Measurements from ENCODE around the gene ANKRD27.

Gene ANKRD27

DNA sequence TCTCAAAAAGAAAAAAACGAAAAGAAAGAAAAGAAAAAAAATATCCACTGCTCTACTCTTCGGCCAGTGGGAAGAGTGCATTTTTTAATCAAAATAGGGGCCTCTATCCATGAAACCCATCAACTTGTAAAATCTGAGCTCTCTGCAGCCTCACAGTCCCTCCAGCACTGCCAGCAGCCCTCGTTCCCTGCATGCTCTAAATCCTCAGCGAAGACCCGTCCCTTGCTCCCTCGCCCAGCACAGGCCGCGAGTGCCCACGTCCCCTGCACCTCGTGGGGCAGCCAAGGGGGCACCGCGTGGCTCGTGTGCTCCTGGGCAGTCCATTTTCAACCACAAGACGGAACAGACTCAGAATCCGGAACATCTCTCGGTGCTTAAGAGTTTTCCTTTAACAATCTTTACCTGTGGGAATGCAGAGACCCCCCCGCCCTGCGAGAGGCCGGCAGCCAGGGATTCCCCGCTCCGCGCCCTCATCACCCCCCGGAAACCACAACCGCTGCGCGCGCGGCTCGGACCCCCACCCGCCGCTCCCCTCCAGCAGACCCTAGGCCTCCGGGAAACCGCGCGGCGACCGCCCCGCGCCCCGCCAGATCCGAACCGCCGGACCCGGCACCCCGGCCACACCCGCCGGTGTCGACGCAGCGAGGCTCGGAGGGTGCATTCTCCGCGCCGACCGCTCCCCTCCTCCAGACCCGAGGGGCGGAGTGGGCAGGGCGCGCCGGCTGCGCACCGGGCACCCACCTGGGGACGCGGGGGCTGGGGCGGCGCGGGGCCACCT is 638 bp downstream of the ANKRD27 start:
- H3K4me3 ChIP-seq (ENCODE audit: insufficient read depth, low read depth, low read length, poor library complexity, severe bottlenecking), result peak overlapping the region; percentile 89
- H3K4me1 ChIP-seq (ENCODE audit: control insufficient read depth, insufficient read depth, low read length, poor library complexity, severe bottlenecking), result peaks cover 21% of the 10 kb centered on the region
- peaks cover 9% of the 10 kb centered on the region for H3K27me3 ChIP-seq (replicated peaks; ENCODE audit: control insufficient read depth, insufficient read depth, low read length, poor library complexity, severe bottlenecking)
- H3K27ac ChIP-seq (ENCODE audit: insufficient read depth, low read length, poor library complexity, severe bottlenecking), result peak overlapping the region; percentile 67
- no peaks in the 10 kb centered on the region for H3K9me3 ChIP-seq (ENCODE audit: control insufficient read depth, low read length)
- no peaks in the 10 kb centered on the region for H3K36me3 ChIP-seq (ENCODE audit: control insufficient read depth, insufficient read depth, low read length)
- DNase-seq, result peak in 2 of 3 donors; percentile 7 to 32

DNA sequence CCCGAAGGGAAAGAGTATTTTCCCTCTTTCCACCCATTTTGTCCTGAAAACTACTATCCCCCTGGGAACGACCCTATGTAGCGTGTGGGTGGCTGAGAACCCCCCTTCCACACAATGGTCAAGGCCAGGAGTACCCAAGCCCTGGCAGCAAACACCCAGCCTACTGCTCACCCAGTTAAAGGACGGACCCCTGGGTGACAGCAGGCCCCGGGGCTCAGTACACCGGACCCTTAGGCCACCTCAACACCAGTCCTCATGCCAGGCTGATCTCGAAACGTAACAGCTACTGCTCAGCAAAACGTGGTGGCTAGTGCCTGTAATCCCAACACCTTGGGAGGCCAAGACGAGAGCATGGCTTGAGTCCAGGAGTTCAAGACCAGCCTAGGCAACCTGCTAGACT is 1.4 kb downstream of the ANKRD27 start:
- no peak for DNase-seq
- H3K4me1 ChIP-seq (ENCODE audit: control insufficient read depth, insufficient read depth, low read length, poor library complexity, severe bottlenecking), result peaks cover 21% of the 10 kb centered on the region
- H3K36me3 ChIP-seq (ENCODE audit: control insufficient read depth, insufficient read depth, low read length), result no peaks in the 10 kb centered on the region
- no peak overlapping the region for H3K27ac ChIP-seq (ENCODE audit: insufficient read depth, low read length, poor library complexity, severe bottlenecking)
- no peak overlapping the region for H3K4me3 ChIP-seq (ENCODE audit: insufficient read depth, low read depth, low read length, poor library complexity, severe bottlenecking)
- H3K9me3 ChIP-seq (ENCODE audit: control insufficient read depth, low read length), result no peaks in the 10 kb centered on the region
- peaks cover 9% of the 10 kb centered on the region for H3K27me3 ChIP-seq (replicated peaks; ENCODE audit: control insufficient read depth, insufficient read depth, low read length, poor library complexity, severe bottlenecking)

DNA sequence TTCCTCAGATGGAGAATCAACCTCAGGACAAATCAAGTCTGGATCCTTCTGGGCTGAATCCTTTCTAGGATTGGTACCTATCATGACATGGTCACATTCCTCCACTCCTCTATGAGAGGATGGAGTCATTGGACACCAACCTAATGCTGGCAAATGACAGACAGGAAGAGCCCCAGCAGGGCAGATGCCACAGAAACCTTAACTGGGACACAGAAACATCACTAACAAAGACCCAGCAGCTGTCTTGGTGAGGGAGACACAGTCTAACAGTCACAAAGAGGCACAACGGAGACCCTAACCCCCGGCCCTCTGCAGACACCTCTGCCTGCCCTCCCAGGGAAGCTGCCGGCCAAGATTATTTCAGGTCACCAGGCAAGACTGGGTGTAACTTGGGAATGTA is 2.1 kb downstream of the ANKRD27 start:
- DNase-seq, result no peak
- peaks cover 21% of the 10 kb centered on the region for H3K4me1 ChIP-seq (ENCODE audit: control insufficient read depth, insufficient read depth, low read length, poor library complexity, severe bottlenecking)
- H3K36me3 ChIP-seq (ENCODE audit: control insufficient read depth, insufficient read depth, low read length), result no peaks in the 10 kb centered on the region
- H3K27me3 ChIP-seq (replicated peaks; ENCODE audit: control insufficient read depth, insufficient read depth, low read length, poor library complexity, severe bottlenecking), result peaks cover 9% of the 10 kb centered on the region
- H3K4me3 ChIP-seq (ENCODE audit: insufficient read depth, low read depth, low read length, poor library complexity, severe bottlenecking), result no peak overlapping the region
- H3K9me3 ChIP-seq (ENCODE audit: control insufficient read depth, low read length), result no peaks in the 10 kb centered on the region
- no peak overlapping the region for H3K27ac ChIP-seq (ENCODE audit: insufficient read depth, low read length, poor library complexity, severe bottlenecking)

DNA sequence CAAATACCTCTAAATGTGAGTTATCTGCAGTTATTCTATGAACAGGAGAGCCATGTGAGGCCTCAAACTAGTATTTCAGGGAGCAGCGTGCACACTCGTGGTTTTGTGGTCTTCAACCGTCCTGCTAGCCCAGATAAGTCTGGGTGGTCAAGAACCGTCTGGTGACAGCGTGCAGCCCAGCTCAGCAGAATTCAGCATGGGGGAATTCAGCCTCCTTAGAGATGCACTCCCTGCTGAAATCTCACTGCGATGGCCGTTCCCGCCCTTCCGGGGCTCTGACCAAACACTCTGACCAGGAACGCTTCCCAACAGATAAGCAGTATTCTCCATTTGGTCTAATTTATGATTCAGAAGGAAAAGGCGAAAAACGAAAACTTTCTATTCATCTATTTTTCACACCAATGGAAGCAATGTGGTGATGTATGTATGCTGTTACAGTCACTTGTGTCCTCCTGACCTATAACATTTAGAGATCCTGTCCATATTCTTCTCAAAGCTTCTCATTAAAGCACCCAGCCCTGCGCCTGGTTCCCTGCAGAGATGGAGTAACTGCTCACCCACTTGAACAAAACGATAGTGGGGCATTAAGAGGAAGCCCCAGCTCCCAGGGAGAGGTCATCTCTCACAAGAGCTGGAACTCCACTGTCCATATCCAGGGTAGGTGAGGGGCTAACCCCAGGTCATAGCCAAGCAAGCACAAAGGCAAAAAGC is 2.9 kb downstream of the ANKRD27 start:
- Histone ChIP-seq H3K36me3 (ENCODE audit: control insufficient read depth, insufficient read depth, low read length) (no peaks in the 10 kb centered on the region), H3K27ac (ENCODE audit: insufficient read depth, low read length, poor library complexity, severe bottlenecking) (no peak overlapping the region), H3K27me3 (replicated peaks; ENCODE audit: control insufficient read depth, insufficient read depth, low read length, poor library complexity, severe bottlenecking) (peaks cover 3% of the 10 kb centered on the region), H3K4me3 (ENCODE audit: insufficient read depth, low read depth, low read length, poor library complexity, severe bottlenecking) (no peak overlapping the region), H3K4me1 (ENCODE audit: control insufficient read depth, insufficient read depth, low read length, poor library complexity, severe bottlenecking) (peaks cover 21% of the 10 kb centered on the region), H3K9me3 (ENCODE audit: control insufficient read depth, low read length) (no peaks in the 10 kb centered on the region)
- no peak for DNase-seq

DNA sequence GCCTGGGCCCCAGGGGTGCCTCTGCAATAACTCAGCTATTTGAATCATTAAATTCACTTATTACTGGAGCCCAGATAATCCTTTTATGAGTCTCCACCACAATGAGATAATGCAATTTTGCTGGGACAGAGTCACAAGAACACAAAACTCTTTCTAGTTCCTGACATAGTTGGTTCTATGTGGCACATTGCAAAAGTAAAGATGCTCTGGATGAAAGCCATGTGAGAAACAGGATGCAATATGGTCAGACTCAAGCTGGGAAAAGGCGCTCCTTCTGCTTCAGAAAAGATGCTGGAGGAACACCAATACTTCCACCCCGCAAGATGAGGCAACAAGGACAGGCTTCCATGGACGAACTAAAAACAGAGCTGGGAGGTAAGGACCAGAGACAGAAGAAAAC is 5.7 kb downstream of the ANKRD27 start:
- DNase-seq, result no peak
- Histone ChIP-seq H3K27me3 (replicated peaks; ENCODE audit: control insufficient read depth, insufficient read depth, low read length, poor library complexity, severe bottlenecking) (no peaks in the 10 kb centered on the region), H3K36me3 (ENCODE audit: control insufficient read depth, insufficient read depth, low read length) (no peaks in the 10 kb centered on the region), H3K4me3 (ENCODE audit: insufficient read depth, low read depth, low read length, poor library complexity, severe bottlenecking) (no peak overlapping the region), H3K9me3 (ENCODE audit: control insufficient read depth, low read length) (no peaks in the 10 kb centered on the region), H3K27ac (ENCODE audit: insufficient read depth, low read length, poor library complexity, severe bottlenecking) (no peak overlapping the region), H3K4me1 (ENCODE audit: control insufficient read depth, insufficient read depth, low read length, poor library complexity, severe bottlenecking) (peaks cover 15% of the 10 kb centered on the region)

DNA sequence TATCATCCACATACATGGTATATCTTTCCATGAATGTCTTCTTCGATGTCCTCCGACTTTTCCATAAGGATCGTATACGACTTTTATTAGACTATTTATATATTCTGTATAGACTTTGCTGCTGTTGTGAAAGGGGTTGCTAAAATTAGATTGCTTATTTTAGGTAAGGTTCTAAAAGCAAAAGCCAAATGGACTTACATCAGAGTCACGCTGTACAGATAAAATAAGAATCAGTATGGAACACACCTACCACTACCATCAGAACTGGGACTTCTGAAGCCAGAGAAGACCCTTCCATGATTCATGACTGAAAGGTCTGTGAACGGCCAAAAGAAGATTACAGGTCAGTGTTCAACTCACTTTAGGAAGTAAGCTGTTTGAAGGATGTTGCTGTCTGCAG is 8.9 kb downstream of the ANKRD27 start:
- no peak for DNase-seq
- Histone ChIP-seq H3K36me3 (ENCODE audit: control insufficient read depth, insufficient read depth, low read length) (no peaks in the 10 kb centered on the region), H3K27ac (ENCODE audit: insufficient read depth, low read length, poor library complexity, severe bottlenecking) (no peak overlapping the region), H3K4me1 (ENCODE audit: control insufficient read depth, insufficient read depth, low read length, poor library complexity, severe bottlenecking) (peaks cover 5% of the 10 kb centered on the region), H3K27me3 (replicated peaks; ENCODE audit: control insufficient read depth, insufficient read depth, low read length, poor library complexity, severe bottlenecking) (no peaks in the 10 kb centered on the region), H3K9me3 (ENCODE audit: control insufficient read depth, low read length) (no peaks in the 10 kb centered on the region), H3K4me3 (ENCODE audit: insufficient read depth, low read depth, low read length, poor library complexity, severe bottlenecking) (no peak overlapping the region)

DNA sequence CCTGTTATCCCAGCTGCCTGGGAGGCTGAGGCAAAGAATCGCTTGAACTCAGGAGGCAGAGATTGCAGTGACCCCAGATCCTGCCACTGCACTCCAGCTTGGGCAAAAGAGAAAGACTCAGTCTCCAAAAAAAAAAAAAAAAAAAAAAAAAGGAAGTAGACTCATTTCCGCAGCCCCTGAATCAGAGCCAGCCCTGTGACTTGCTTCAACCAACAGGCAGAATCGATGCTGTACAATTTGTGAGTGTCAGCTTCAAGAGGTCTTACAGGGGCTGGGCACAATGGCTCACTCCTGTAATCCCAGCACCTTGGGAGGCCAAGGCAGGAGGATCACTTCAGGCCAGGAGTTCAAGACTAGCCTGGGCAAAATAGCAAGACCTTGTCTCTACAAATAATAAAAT is 12.8 kb downstream of the ANKRD27 start:
- DNase-seq, result no peak
- H3K4me3 ChIP-seq (ENCODE audit: insufficient read depth, low read depth, low read length, poor library complexity, severe bottlenecking), result no peak overlapping the region
- H3K27ac ChIP-seq (ENCODE audit: insufficient read depth, low read length, poor library complexity, severe bottlenecking), result no peak overlapping the region
- peaks cover 10% of the 10 kb centered on the region for H3K36me3 ChIP-seq (ENCODE audit: control insufficient read depth, insufficient read depth, low read length)
- no peaks in the 10 kb centered on the region for H3K9me3 ChIP-seq (ENCODE audit: control insufficient read depth, low read length)
- H3K27me3 ChIP-seq (replicated peaks; ENCODE audit: control insufficient read depth, insufficient read depth, low read length, poor library complexity, severe bottlenecking), result no peaks in the 10 kb centered on the region
- no peaks in the 10 kb centered on the region for H3K4me1 ChIP-seq (ENCODE audit: control insufficient read depth, insufficient read depth, low read length, poor library complexity, severe bottlenecking)

DNA sequence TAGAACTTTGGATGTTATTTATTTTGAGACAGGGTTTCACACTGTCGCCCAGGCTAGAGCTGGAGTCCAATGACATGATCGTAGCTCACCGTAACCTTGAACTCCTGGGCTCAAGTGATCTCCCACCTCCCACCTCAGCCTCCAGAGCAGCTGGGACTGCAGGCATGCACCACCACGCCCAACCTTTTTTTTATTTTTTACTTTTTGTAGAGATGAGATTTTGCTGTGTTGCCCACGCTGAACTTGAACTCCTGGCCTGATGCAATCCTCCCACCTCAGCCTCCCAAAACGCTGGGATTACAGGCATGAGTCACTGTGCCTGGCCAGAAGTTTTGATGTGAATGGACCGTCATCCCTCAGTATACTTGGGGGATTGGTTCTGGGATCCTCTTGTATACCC is 13.7 kb downstream of the ANKRD27 start:
- no peaks in the 10 kb centered on the region for H3K27me3 ChIP-seq (replicated peaks; ENCODE audit: control insufficient read depth, insufficient read depth, low read length, poor library complexity, severe bottlenecking)
- no peaks in the 10 kb centered on the region for H3K9me3 ChIP-seq (ENCODE audit: control insufficient read depth, low read length)
- H3K4me3 ChIP-seq (ENCODE audit: insufficient read depth, low read depth, low read length, poor library complexity, severe bottlenecking), result no peak overlapping the region
- H3K27ac ChIP-seq (ENCODE audit: insufficient read depth, low read length, poor library complexity, severe bottlenecking), result no peak overlapping the region
- no peak for DNase-seq
- peaks cover 10% of the 10 kb centered on the region for H3K36me3 ChIP-seq (ENCODE audit: control insufficient read depth, insufficient read depth, low read length)
- H3K4me1 ChIP-seq (ENCODE audit: control insufficient read depth, insufficient read depth, low read length, poor library complexity, severe bottlenecking), result no peaks in the 10 kb centered on the region

DNA sequence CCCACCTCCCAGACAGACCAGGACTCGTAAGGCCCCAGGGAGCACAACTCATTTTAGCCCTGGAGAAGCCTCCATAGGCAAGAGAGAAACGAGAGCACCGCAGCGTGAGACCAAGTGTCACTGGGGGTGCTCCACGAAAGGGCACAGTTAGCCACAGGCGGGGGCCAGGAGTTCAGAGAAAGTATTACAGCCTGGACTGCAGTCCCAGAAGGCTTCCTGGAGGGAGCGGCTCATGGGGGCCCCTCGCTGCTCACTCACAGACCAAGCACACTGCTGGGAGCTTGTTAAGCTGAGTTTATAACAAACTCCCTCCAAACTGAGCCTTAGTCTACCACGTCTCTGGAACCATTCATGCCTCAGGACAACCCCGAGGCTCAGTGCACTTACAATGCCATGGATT is 16.5 kb downstream of the ANKRD27 start:
- Histone ChIP-seq H3K4me1 (ENCODE audit: control insufficient read depth, insufficient read depth, low read length, poor library complexity, severe bottlenecking) (no peaks in the 10 kb centered on the region), H3K27ac (ENCODE audit: insufficient read depth, low read length, poor library complexity, severe bottlenecking) (no peak overlapping the region), H3K27me3 (replicated peaks; ENCODE audit: control insufficient read depth, insufficient read depth, low read length, poor library complexity, severe bottlenecking) (no peaks in the 10 kb centered on the region), H3K9me3 (ENCODE audit: control insufficient read depth, low read length) (no peaks in the 10 kb centered on the region), H3K4me3 (ENCODE audit: insufficient read depth, low read depth, low read length, poor library complexity, severe bottlenecking) (no peak overlapping the region), H3K36me3 (ENCODE audit: control insufficient read depth, insufficient read depth, low read length) (peaks cover 17% of the 10 kb centered on the region)
- no peak for DNase-seq

DNA sequence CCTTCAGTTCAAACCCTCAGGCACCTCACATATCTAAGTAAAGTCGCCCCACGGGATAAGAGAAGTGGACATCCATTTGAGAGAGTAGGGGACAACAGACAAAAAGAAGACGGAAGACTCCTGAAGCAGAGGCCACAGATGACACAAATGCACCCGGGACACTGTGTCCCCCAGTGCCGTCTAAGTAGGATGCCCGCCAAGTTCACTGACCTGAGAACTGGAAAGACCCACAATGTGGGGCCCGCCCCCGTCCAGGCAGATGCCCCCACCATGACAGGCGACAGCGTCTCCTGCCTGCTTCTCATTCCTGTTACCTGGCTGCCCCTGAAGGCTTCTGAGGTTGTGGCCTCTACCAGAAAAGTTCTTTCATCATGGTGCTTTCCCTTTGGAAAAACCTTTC is 16.9 kb downstream of the ANKRD27 start:
- Histone ChIP-seq H3K27me3 (replicated peaks; ENCODE audit: control insufficient read depth, insufficient read depth, low read length, poor library complexity, severe bottlenecking) (no peaks in the 10 kb centered on the region), H3K4me1 (ENCODE audit: control insufficient read depth, insufficient read depth, low read length, poor library complexity, severe bottlenecking) (no peaks in the 10 kb centered on the region), H3K4me3 (ENCODE audit: insufficient read depth, low read depth, low read length, poor library complexity, severe bottlenecking) (no peak overlapping the region), H3K27ac (ENCODE audit: insufficient read depth, low read length, poor library complexity, severe bottlenecking) (no peak overlapping the region), H3K9me3 (ENCODE audit: control insufficient read depth, low read length) (no peaks in the 10 kb centered on the region), H3K36me3 (ENCODE audit: control insufficient read depth, insufficient read depth, low read length) (peaks cover 19% of the 10 kb centered on the region)
- DNase-seq, result no peak
